Skeletal muscle tissue (tissue), 4 donors: ENCODE data around the gene HOXD3. TPM values are rescaled to one million over a fixed set of nuclear protein-coding genes. Genes with fewer than 3 reads are reported as not detected.
A peak's percentile ranks its signal among the peaks of the same experiment; 100 is the strongest.

ENCODE experiments used
- H3K27ac ChIP-seq: one replicate; pipeline ENCODE4 v1.7.0; 2013; ENCODE audit warnings: mild to moderate bottlenecking, low read depth, low read length, inconsistent platforms
- H3K27me3 ChIP-seq, 3 donors: one replicate each; pipeline ENCODE4 v1.7.0; 2013; ENCODE audit warnings: low read length in 3 of 3; ENCODE audit not compliant: control insufficient read depth in 3 of 3, insufficient read depth in 3 of 3
- H3K36me3 ChIP-seq, 3 donors: one replicate each; pipeline ENCODE4 v1.7.0; 2013; ENCODE audit warnings: low read length in 3 of 3; ENCODE audit not compliant: control insufficient read depth in 3 of 3, insufficient read depth in 3 of 3
- H3K4me1 ChIP-seq, 3 donors: one replicate each; pipeline ENCODE4 v1.7.0; 2013; ENCODE audit warnings: low read length in 3 of 3, mild to moderate bottlenecking in 3 of 3; ENCODE audit not compliant: control insufficient read depth in 3 of 3, insufficient read depth in 3 of 3
- H3K4me3 ChIP-seq, 3 donors: one replicate each; pipeline ENCODE4 v1.7.0; 2013; ENCODE audit warnings: low read length in 3 of 3
- H3K9ac ChIP-seq, 3 donors: one replicate each; pipeline ENCODE4 v1.7.0; 2013; ENCODE audit warnings: low read length in 3 of 3, mild to moderate bottlenecking in 3 of 3, moderate library complexity in 2 of 3, low read depth in 1 of 3
- H3K9me3 ChIP-seq, 3 donors: one replicate each; pipeline ENCODE4 v1.7.0; 2013; ENCODE audit warnings: low read length in 3 of 3; ENCODE audit not compliant: control insufficient read depth in 3 of 3
- total RNA-seq: library from RNA; depleted of rRNA; stranded (reverse); fragments of >200 nt; gene quantifications from one replicate; pipeline ENCODE4 v1.2.3, GENCODE V29; 2014
- donor health status: Osteomylitis.

Gene HOXD3
- total RNA-seq, 1 donor from 2014 or later: 4.2 TPM

GRCh38 chr2:176148751-176149421 lies 8.2 kb upstream of the HOXD3 start:
- peaks cover 0 to 44% (median 15%) of the 10 kb centered on the region in 3 donors for H3K27me3 ChIP-seq

GRCh38 chr2:176149481-176149938 lies 7.6 kb upstream of the HOXD3 start:
- Histone ChIP-seq H3K9ac (no peak overlapping the region), H3K9me3 (no peaks in the 10 kb centered on the region), H3K27me3 (peaks cover 0 to 44% (median 16%) of the 10 kb centered on the region in 3 donors), H3K36me3 (peaks cover 0 to 6% (median 0%) of the 10 kb centered on the region in 3 donors), H3K4me1 (peaks cover 0 to 5% (median 0%) of the 10 kb centered on the region in 3 donors), H3K4me3 (no peak overlapping the region), H3K27ac (no peak overlapping the region)

More at GRCh38 chr2:176148751-176149421, 8.2 kb upstream of the HOXD3 start:
- peaks cover 0 to 5% (median 0%) of the 10 kb centered on the region in 3 donors for H3K4me1 ChIP-seq
- no peak overlapping the region for H3K4me3 ChIP-seq
- no peaks in the 10 kb centered on the region for H3K9me3 ChIP-seq
- peaks cover 0 to 6% (median 0%) of the 10 kb centered on the region in 3 donors for H3K36me3 ChIP-seq
- no peak overlapping the region for H3K9ac ChIP-seq
- no peak overlapping the region for H3K27ac ChIP-seq

- peaks cover 0 to 42% (median 16%) of the 10 kb centered on the region in 3 donors for H3K27me3 ChIP-seq
- no peak overlapping the region for H3K27ac ChIP-seq
- H3K9ac ChIP-seq: no peak overlapping the region
- peaks cover 0 to 6% (median 0%) of the 10 kb centered on the region in 3 donors for H3K36me3 ChIP-seq
- H3K4me1 ChIP-seq: peaks cover 0 to 3% (median 0%) of the 10 kb centered on the region in 3 donors
- no peaks in the 10 kb centered on the region for H3K9me3 ChIP-seq
- no peak overlapping the region for H3K4me3 ChIP-seq
These were observed 7.0 kb upstream of the HOXD3 start for GRCh38 chr2:176149939-176150583.

GRCh38 chr2:176150584-176151441 lies 6.3 kb upstream of the HOXD3 start:
- Histone ChIP-seq H3K9me3 (no peaks in the 10 kb centered on the region), H3K27me3 (peaks cover 5 to 38% (median 16%) of the 10 kb centered on the region in 3 donors), H3K36me3 (peaks cover 0 to 6% (median 0%) of the 10 kb centered on the region in 3 donors), H3K27ac (no peak overlapping the region), H3K4me1 (no peaks in the 10 kb centered on the region), H3K4me3 (no peak overlapping the region), H3K9ac (no peak overlapping the region)

DNA sequence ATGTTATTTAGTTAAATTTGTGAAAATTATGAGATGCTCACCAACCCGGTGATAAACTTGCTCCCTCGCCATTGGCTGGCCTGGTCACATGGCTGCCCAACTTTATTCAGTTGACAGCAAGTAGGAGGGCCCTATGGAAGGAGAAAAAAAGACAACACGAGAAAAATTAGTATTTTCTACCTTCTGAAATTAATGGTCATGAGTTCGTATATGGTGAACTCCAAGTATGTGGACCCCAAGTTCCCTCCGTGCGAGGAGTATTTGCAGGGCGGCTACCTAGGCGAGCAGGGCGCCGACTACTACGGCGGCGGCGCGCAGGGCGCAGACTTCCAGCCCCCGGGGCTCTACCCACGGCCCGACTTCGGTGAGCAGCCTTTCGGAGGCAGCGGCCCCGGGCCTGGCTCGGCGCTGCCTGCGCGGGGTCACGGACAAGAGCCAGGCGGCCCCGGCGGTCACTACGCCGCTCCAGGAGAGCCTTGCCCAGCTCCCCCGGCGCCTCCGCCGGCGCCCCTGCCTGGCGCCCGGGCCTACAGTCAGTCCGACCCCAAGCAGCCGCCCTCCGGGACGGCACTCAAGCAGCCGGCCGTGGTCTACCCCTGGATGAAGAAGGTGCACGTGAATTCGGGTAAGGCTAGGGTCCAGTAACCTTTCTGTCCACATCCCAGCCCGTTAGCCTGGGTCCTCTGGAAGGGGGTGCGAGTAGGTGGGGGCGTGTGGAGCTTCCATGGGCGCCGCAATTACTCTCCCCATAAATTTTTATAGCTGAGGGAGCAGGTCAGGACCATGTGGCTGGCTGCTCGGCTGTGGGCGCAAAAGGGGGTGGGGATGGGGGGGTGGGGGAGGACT lies 5.4 kb upstream of the HOXD3 start, which contains the start of gene HOXD4:
Gene HOXD4 (plus strand): TSS at position 109 of the 846 bp plus-strand sequence. CDS start 84 bp downstream, at position 193.
- Histone ChIP-seq H3K9ac (no peak within 1 kb of the TSS), H3K36me3 (peaks cover 0 to 6% (median 0%) of the 10 kb centered on the region in 3 donors), H3K27ac (no peak within 1 kb of the TSS), H3K4me1 (no peaks in the 10 kb centered on the region), H3K9me3 (no peaks in the 10 kb centered on the region), H3K27me3 (peaks cover 5 to 38% (median 23%) of the 10 kb centered on the region in 3 donors), H3K4me3 (peak within 1 kb of the TSS in 1 of 3 donors; percentile 13)

DNA sequence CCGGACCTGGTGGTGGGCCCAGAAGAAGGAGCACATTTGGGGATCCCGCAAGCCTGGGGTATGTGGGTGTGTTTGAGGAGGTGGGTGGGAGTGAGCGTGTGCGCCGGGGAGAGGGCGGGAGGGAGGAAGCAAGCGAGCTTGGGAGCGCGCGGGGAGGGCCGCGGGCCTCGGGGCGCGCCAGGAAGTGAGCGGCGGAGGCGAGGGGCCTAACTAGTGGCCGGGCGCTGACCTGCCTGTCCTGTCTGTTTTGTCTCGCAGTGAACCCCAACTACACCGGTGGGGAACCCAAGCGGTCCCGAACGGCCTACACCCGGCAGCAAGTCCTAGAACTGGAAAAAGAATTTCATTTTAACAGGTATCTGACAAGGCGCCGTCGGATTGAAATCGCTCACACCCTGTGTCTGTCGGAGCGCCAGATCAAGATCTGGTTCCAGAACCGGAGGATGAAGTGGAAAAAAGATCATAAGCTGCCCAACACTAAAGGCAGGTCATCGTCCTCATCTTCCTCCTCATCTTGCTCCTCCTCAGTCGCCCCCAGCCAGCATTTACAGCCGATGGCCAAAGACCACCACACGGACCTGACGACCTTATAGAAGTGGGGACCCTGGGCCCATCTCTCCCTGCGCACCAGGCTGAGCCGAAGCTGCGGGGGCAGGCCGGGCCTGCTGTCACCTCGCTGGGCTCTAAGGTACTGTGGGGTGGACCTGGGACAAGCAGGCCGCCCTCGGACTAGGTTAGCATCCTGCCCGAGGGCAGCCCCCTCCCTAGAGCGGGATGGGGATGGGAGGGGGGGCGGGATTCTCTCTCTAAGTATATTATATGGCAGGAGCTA lies 4.5 kb upstream of the HOXD3 start:
- Histone ChIP-seq H3K36me3 (peaks cover 0 to 6% (median 0%) of the 10 kb centered on the region in 3 donors), H3K4me1 (no peaks in the 10 kb centered on the region), H3K4me3 (no peak overlapping the region), H3K9me3 (no peaks in the 10 kb centered on the region), H3K27me3 (peaks cover 5 to 40% (median 24%) of the 10 kb centered on the region in 3 donors), H3K9ac (no peak overlapping the region), H3K27ac (no peak overlapping the region)

DNA sequence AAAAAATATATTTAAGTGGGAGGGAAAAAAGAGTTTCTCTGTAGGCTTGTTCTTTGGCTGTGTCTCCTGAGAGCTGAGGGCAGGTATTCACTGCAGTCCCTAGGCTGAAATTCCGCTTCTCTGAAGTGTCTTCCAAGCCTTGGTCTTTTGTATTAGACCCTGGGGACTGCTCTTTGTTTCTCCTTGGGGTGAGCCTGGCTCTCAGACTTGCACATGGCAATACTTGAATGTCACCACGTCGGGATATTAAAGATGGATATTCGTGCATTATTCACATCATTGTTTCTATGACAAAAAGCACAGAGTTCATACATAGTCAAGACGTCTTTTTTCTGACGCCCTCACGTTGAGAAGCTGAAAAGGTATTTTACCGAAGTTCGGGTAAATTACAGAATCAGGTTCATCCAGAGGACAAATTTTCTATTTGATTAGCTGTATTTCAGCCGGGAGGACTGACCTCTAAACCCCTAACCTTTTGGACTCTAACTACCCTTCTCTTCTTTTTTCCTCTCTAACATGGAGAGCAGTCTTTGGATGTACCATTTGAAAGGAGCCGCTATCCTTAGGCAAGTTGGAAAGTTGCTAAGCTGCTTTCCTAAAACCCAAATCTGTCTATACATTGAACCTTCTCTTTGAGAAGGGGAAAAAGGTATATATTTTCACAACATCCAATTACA lies 2.4 kb upstream of the HOXD3 start:
- H3K27me3 ChIP-seq: peaks cover 15 to 50% (median 29%) of the 10 kb centered on the region in 3 donors

GRCh38 chr2:176155356-176156044 lies 1.6 kb upstream of the HOXD3 start:
- H3K36me3 ChIP-seq: peaks cover 0 to 2% (median 0%) of the 10 kb centered on the region in 3 donors
- no peak overlapping the region for H3K27ac ChIP-seq
- H3K4me1 ChIP-seq: peaks cover 0 to 13% (median 10%) of the 10 kb centered on the region in 3 donors
- no peaks in the 10 kb centered on the region for H3K9me3 ChIP-seq
- peaks cover 19 to 56% (median 35%) of the 10 kb centered on the region in 3 donors for H3K27me3 ChIP-seq
- H3K4me3 ChIP-seq: no peak overlapping the region
- no peak overlapping the region for H3K9ac ChIP-seq

More for the DNA sequence above, 2.4 kb upstream of the HOXD3 start:
- no peak overlapping the region for H3K4me3 ChIP-seq
- H3K4me1 ChIP-seq: peaks cover 0 to 6% (median 3%) of the 10 kb centered on the region in 3 donors
- no peaks in the 10 kb centered on the region for H3K9me3 ChIP-seq
- H3K27ac ChIP-seq: no peak overlapping the region
- H3K9ac ChIP-seq: no peak overlapping the region
- peaks cover 0 to 6% (median 0%) of the 10 kb centered on the region in 3 donors for H3K36me3 ChIP-seq
